ENCODE data around the gene RC3H1.

GRCh38 chr1:174049514-174049913 lies 27.4 kb upstream of the RC3H1 start:
- no peak for TF ChIP-seq CTCF (IDR thresholded peaks at IDR 0.05)
- TF ChIP-seq POLR2AphosphoS5 (IDR thresholded peaks at IDR 0.05; ENCODE audit: insufficient read depth in 1 of 2, low read depth in 1 of 2): no peak
